ENCODE results near the gene SYMPK. TPM values are rescaled to one million over a fixed set of nuclear protein-coding genes. Genes with fewer than 3 reads are reported as not detected.

SYMPK gene
- total and polyA plus RNA-seq, 8 donors = 65.6 to 77.6 (median 69.1) TPM

DNA sequence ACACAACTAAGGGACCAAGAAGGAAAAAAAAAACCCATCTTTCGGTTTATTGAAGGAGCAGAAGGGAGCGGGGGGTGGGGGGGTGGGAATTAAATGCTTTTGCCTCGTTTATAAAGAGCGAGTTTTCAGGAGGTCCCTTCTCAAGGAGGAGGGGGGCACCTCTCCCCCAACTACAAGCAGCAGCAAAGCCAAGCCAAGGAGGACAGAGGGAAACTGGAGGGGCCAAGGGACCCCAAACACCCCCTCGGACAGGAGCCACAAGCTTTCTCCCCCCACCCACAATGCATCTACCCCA, 20.6 kb upstream of the SYMPK start:
- no peak for ATAC-seq
- Histone ChIP-seq H3K27me3 (peaks cover 0 to 8% of the 10 kb centered on the region in 2 donors), H3K36me3 (peaks cover 0 to 8% of the 10 kb centered on the region in 2 donors), H3K9me3 (no peaks in the 10 kb centered on the region), H3K4me1 (peaks cover 31 to 40% of the 10 kb centered on the region in 2 donors), H3K27ac (no peak overlapping the region), H3K4me3 (no peak overlapping the region)
- no peak for DNase-seq
- TF ChIP-seq CTCF (IDR thresholded peaks at IDR 0.05) = no peak
- intact Hi-C loops (cut with DNase I) = no loop called here

DNA sequence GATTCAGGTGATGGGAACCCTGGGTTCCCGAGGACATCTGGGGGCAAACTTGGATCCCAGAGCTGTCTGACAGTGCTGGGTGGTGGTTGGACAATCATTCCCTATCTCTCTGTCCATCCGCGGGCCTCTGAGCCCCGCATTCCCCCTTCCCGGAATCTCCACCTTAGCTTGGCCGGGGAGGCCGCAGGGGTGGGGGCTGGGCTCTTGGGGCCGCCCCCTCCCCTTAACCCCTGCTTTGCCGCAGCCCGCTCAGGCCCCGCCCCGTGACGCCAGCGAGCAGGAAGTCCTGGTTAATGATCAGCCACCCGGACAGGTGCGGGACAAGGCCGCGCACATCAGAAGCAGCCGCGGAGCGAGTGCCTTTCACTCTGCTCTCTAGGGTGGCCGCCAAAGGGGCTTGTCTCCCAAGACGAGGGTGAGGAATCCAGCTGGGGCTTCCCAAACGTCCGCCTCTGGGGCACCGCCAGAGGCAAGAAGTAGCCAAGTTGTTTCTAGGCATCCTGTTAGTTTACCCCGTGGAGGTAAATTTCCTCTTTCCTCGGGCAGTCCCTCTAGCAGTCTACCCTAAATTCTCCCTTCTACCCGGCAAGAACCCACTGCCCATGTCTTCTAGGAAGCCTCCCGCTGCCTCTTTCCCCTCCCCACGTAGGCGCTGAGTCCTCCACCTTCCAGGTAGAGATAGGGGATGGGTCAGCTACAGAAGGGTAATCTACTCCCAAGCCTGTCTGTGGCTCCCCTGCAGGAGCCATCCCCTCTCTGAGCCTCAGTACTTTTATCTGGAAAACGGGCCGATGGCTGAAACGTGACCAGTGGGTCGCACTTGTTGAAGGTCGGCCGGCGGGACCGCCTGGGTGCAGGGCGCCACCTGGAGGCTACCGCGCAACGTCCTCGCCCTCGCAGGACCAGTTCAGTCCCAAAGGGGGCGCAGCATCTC, 20.0 kb upstream of the SYMPK start:
- Histone ChIP-seq H3K9me3 (no peaks in the 10 kb centered on the region), H3K4me3 (peak overlapping the region; percentile 8 to 23), H3K36me3 (peaks cover 0 to 8% of the 10 kb centered on the region in 2 donors), H3K4me1 (peaks cover 31 to 40% of the 10 kb centered on the region in 2 donors), H3K27me3 (peaks cover 0 to 8% of the 10 kb centered on the region in 2 donors), H3K27ac (peak overlapping the region; percentile 9 to 48)
- DNase-seq = peak; percentile 70 to 94 (median 86)
- ATAC-seq = peak; percentile 68
- peak; percentile 88 to 89 for TF ChIP-seq CTCF (IDR thresholded peaks at IDR 0.05)
- intact Hi-C loops (cut with DNase I) = no loop called here

GRCh38 chr19:45881909-45882528, 19.1 kb upstream of the SYMPK start:
- Histone ChIP-seq H3K27me3 (peaks cover 0 to 16% of the 10 kb centered on the region in 2 donors), H3K36me3 (peaks cover 0 to 8% of the 10 kb centered on the region in 2 donors), H3K4me3 (peak overlapping the region; percentile 8 to 23), H3K27ac (peak overlapping the region; percentile 9 to 48), H3K4me1 (peaks cover 33 to 40% of the 10 kb centered on the region in 2 donors), H3K9me3 (no peaks in the 10 kb centered on the region)
- peak; percentile 1 for ATAC-seq
- no peak for TF ChIP-seq CTCF (IDR thresholded peaks at IDR 0.05)
- intact Hi-C loops (cut with DNase I) = no loop called here
- peak in 2 of 4 donors; percentile 55 to 58 for DNase-seq

DNA sequence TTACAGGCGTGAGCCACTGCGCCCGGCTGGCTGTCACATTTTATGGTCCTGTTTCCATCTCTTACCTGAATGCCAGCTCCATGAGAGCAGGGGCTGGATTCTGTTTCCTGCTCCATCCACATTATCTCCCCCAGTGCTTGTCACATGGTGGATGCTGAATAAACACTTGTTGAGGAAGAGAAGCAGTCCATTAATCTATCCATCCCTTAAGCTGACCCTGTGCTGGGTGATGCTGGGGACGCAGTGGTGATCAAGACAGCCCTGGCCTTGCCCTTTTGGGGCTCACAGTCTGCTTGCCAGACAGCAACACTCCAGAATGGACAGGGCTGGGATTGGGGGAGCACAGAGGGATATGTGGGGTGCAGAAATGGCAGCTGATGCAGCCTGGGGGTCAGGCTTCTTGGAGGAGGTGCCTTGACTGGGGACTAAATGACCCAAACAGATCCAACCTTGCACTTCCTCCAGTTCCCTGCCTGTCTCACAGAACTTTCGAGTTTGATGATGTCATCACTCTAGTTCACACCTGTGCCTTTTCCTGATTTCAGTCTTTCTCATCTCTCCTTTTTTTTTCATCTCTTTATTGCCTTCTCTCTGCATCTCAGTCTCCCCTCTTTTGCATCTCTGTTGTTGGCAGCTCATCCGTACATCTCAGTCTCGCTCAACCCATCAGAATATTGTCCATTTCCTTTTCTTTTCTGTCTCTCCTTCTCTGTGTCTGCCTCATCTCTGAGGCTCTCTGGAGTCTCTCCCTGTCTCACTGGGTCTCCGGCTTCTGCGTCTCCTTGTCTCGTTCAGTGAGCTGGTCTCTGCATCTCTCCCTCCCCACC, 18.3 kb upstream of the SYMPK start:
- Histone ChIP-seq H3K27ac (no peak overlapping the region), H3K9me3 (no peaks in the 10 kb centered on the region), H3K36me3 (peaks cover 0 to 8% of the 10 kb centered on the region in 2 donors), H3K4me1 (peaks cover 39 to 43% of the 10 kb centered on the region in 2 donors), H3K4me3 (no peak overlapping the region), H3K27me3 (peaks cover 0 to 24% of the 10 kb centered on the region in 2 donors)
- intact Hi-C loops (cut with DNase I) = no loop called here
- TF ChIP-seq CTCF (IDR thresholded peaks at IDR 0.05) = no peak
- no peak for ATAC-seq
- no peak for DNase-seq
